Memory B cell (primary cell): ENCODE results near the gene ADGRV1.

Source experiments
- ATAC-seq: fragments of 150-1000 bp; cut with Tn5 transposase; 2 replicates; pipeline ENCODE4 v1.10.0; 2021; ENCODE audit warnings: low read depth, mild to moderate bottlenecking, moderate library complexity
- DNase-seq, 2 donors: peaks; one replicate each; pipeline ENCODE4 v3.0.0; 2022; ENCODE audit warnings: low spot score in 2 of 2
- H3K27ac Mint-ChIP-seq: one replicate; pipeline ENCODE4 v1.8.0; 2022; ENCODE audit warnings: mild to moderate bottlenecking, moderate library complexity, mixed read lengths
- H3K27me3 Mint-ChIP-seq: one replicate; pipeline ENCODE4 v1.8.0; 2022; ENCODE audit warnings: mixed read lengths
- H3K36me3 Mint-ChIP-seq: one replicate; pipeline ENCODE4 v1.8.0; 2022; ENCODE audit warnings: mild to moderate bottlenecking, mixed read lengths
- H3K4me1 Mint-ChIP-seq: one replicate; pipeline ENCODE4 v1.8.0; 2022; ENCODE audit warnings: mixed read lengths
- H3K4me3 Mint-ChIP-seq: one replicate; pipeline ENCODE4 v1.8.0; 2022; ENCODE audit warnings: mild to moderate bottlenecking, moderate library complexity, mixed read lengths
- H3K9me3 Mint-ChIP-seq: one replicate; pipeline ENCODE4 v1.8.0; 2022; ENCODE audit warnings: mixed read lengths

The ADGRV1 gene

DNA sequence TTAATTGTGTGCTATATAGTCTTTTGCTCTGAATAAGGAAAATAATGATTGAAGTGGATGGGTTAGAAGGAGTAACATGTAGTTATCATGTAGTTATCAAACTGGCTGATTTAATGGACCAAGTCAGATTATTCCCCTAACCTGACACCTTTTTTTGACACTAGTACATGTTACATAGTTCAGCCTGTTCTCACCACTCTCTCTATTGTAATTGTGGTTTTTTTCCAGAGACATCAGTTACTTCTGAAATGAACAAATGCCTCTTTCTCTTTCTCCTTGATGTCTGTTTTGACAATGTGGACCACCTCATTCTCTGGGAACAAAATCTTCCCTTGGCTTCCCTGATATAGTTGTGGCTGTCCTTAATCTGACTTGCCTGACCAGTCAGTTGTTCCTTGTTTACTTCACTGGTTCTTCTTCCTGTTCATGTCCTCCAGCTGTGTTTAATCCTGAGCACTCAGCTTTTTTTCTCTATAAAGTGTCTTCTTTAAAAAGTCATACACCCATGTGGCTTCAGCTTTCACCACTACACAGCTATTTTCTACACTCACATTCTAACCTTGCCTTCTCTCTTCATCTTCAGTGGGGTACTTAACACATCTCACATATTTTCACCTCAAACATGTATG, 581.1 kb downstream of the ADGRV1 start:
- Mint-ChIP-seq H3K4me3 (no peak overlapping the region), H3K27me3 (peaks cover 4% of the 10 kb centered on the region), H3K36me3 (no peaks in the 10 kb centered on the region), H3K4me1 (no peaks in the 10 kb centered on the region), H3K27ac (no peak overlapping the region), H3K9me3 (no peaks in the 10 kb centered on the region)
- ATAC-seq (no peak), DNase-seq (no peak)

DNA sequence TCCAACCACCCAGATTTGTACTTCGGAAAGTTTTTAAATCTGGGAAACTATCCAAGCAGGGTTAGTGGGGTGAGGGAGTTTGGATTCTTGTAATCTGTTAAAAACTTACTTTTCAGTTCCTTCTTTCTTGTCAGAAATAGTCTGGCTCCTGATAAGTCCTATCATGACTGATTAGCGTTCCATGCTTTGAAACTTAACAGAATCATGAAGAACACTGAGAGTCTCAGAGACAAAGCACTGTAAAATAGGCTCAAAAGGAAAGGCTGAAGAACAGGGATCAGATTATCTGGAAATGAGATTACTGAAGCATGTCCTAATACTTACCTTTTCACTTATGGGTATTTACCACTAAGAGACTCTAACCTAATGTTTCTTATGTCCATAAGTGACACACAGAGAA, 582.1 kb downstream of the ADGRV1 start:
- ATAC-seq (no peak), DNase-seq (no peak)
- peaks cover 3% of the 10 kb centered on the region for H3K27me3 Mint-ChIP-seq
- H3K27ac Mint-ChIP-seq = no peak overlapping the region
- H3K4me1 Mint-ChIP-seq = no peaks in the 10 kb centered on the region
- no peaks in the 10 kb centered on the region for H3K9me3 Mint-ChIP-seq
- no peak overlapping the region for H3K4me3 Mint-ChIP-seq
- no peaks in the 10 kb centered on the region for H3K36me3 Mint-ChIP-seq

DNA sequence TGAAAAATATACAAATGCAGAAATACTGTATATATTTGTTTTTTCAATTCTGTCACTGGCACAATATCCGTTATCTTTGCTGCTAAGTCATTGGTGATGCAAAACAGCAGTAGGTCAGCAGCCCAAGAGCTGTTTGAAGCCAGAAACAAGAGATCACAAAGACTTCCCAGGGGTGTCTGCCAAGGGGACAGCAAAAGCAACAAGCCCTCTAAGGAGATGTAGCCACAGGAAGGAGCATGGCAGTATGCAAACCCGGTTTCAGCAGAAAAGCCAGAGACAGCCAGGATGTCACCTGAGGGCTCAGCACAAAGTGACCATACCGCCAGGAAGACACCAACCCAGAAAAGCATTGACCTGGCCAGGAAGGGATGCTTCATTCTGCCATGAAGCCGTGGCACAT, 583.0 kb downstream of the ADGRV1 start:
- ATAC-seq (no peak), DNase-seq (no peak)
- no peaks in the 10 kb centered on the region for H3K36me3 Mint-ChIP-seq
- H3K27me3 Mint-ChIP-seq = peaks cover 2% of the 10 kb centered on the region
- H3K9me3 Mint-ChIP-seq = no peaks in the 10 kb centered on the region
- H3K4me3 Mint-ChIP-seq = no peak overlapping the region
- H3K4me1 Mint-ChIP-seq = no peaks in the 10 kb centered on the region
- H3K27ac Mint-ChIP-seq = no peak overlapping the region

DNA sequence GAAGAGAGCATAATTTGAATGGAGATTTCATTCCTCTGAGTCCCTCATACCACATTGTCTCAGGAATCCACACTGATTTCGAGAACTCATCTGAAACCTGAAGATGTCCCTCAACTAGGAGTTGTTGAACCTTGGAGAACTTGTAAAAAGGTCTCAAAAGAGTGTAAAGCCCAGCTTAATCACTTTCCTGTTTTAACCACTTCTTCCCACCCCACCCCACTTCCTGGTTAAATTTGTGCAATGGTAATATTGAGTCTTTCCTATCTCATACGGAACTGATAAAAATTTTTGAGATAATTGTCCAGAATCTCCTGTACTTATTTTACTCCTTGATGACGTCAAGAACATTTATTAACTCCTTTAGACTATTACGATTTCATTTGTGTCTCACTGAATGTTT, 583.8 kb downstream of the ADGRV1 start:
- H3K27ac Mint-ChIP-seq = no peak overlapping the region

DNA sequence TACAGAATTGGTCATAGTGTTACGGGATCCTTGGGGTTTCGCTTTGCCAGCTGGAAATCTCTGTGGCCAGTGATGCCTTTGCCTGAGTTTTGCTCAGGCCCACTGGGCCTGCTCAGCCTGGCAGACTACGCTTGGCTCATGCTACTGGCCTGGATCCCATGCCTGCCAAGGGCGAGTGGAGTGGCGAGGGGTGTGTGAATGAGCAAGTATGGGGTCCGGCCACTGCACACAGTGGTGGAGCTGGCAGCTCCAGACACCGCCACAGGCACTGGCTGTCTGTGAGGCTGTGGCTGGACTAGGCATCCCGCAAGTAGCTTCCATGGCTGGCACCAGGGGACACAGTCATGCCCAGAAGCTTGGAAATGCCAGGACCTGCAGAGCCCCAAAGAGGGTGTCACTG, 584.2 kb downstream of the ADGRV1 start:
- H3K36me3 Mint-ChIP-seq = no peaks in the 10 kb centered on the region
- no peak overlapping the region for H3K4me3 Mint-ChIP-seq
- H3K27me3 Mint-ChIP-seq = peaks cover 2% of the 10 kb centered on the region
- DNase-seq (no peak), ATAC-seq (no peak)
- H3K4me1 Mint-ChIP-seq = no peaks in the 10 kb centered on the region
- no peak overlapping the region for H3K27ac Mint-ChIP-seq
- H3K9me3 Mint-ChIP-seq = peaks cover 3% of the 10 kb centered on the region

More for the DNA sequence above, 583.8 kb downstream of the ADGRV1 start:
- H3K36me3 Mint-ChIP-seq = no peaks in the 10 kb centered on the region
- no peaks in the 10 kb centered on the region for H3K4me1 Mint-ChIP-seq
- no peaks in the 10 kb centered on the region for H3K9me3 Mint-ChIP-seq
- no peak overlapping the region for H3K4me3 Mint-ChIP-seq
- H3K27me3 Mint-ChIP-seq = peaks cover 2% of the 10 kb centered on the region
- ATAC-seq = no peak
- DNase-seq = no peak

DNA sequence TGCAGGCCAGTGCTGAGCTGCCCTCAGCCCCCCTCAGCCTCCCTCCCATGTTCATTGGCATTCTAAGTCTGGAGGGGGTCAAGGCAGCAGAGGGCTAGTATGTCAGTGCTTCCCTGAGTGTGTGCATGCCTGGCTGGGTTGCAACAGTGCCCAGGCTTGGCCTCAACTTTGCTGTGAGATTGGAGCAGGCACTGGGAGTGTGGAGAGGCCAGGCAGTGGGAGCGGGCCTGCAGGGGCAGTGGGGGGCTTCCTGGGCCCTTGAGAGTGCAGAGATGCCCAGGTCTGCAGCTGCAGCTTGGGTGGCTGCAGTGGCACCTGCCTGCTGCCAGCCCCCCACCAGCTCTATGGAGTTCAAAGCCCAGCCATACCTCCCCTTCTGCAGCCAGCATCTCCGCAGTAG, 585.2 kb downstream of the ADGRV1 start:
- Mint-ChIP-seq H3K9me3 (peaks cover 3% of the 10 kb centered on the region), H3K36me3 (no peaks in the 10 kb centered on the region), H3K4me3 (no peak overlapping the region), H3K27ac (no peak overlapping the region), H3K4me1 (no peaks in the 10 kb centered on the region), H3K27me3 (peaks cover 2% of the 10 kb centered on the region)
- ATAC-seq (no peak), DNase-seq (no peak)

DNA sequence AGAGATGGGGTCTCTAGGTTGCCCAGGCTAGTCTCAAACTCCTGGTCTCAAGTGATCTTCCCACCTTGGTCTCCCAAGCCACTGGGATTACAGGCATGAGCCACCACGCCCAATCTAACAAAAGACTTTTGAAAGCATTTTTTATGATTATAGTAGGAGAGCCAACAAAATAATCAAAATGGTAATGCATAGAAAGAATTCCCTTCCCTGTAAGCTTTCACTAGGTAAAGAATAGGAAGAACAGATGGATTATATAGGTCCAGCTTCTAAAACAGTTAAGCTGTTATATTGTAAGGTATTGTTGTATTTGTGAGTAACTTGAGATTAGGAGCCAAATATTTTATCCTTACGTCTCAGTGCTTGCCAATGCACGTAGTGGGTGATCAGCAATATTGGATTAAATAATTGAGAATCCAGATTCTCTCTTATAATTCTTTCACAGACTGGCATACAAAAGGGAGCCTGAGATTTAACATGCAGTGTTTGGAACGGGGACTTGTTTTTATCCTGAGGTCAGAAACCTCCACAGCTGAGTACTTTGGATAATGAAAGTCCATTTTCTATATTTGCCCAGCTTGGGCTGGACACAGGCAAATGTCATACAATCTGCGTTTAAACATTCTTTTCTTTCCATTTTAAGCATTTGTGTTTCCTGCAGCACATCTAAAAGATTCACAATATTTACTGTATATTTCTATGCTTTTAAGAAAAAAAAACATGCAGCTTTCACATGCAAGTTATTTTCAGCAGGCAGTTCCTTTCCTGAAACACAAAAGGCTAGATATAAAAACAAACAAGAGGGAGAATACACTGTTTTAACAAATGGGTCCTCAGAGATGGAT, 586.1 kb downstream of the ADGRV1 start:
- Mint-ChIP-seq H3K9me3 (peaks cover 3% of the 10 kb centered on the region), H3K36me3 (no peaks in the 10 kb centered on the region), H3K4me3 (no peak overlapping the region), H3K4me1 (no peaks in the 10 kb centered on the region), H3K27me3 (peaks cover 2% of the 10 kb centered on the region), H3K27ac (no peak overlapping the region)
- ATAC-seq (no peak), DNase-seq (no peak)

DNA sequence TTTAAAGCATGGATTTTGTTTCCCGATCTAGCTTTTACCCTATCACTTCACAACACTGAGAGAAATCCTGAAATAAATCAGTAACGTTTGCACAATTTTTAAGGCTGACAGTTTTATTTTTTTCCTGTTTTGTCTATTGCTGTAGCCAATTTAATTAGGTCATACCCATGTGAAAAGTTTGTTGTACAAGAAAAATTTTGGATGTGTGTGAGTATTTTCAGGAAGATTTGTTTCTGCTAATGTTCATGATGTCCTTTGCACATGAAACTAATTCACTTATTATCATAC, 586.7 kb downstream of the ADGRV1 start:
- no peak for ATAC-seq
- Mint-ChIP-seq H3K9me3 (peaks cover 4% of the 10 kb centered on the region), H3K36me3 (peaks cover 1% of the 10 kb centered on the region), H3K4me3 (no peak overlapping the region), H3K4me1 (no peaks in the 10 kb centered on the region), H3K27me3 (peaks cover 2% of the 10 kb centered on the region), H3K27ac (no peak overlapping the region)
- DNase-seq = no peak

DNA sequence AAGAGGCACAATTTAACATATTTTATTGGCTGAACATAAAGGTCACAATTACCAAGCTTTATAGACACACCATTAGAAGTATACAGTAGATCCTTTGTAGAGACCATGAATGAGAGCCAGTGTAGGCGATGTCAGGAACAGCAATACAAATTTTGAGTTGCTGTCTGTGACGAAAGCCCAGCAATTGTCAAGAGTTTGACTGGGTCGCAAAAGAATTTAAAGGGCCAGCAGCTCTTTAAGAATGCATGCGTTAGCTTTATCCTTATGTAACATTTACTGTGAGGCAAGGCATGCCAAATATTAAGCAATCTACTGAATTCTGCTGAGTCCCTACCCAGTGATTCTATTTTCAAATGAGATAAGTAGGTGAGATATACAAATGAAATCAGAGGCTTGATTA, 587.6 kb downstream of the ADGRV1 start:
- peaks cover 4% of the 10 kb centered on the region for H3K9me3 Mint-ChIP-seq
- no peaks in the 10 kb centered on the region for H3K4me1 Mint-ChIP-seq
- no peak overlapping the region for H3K27ac Mint-ChIP-seq
- no peak overlapping the region for H3K4me3 Mint-ChIP-seq
- H3K36me3 Mint-ChIP-seq = peaks cover 1% of the 10 kb centered on the region
- ATAC-seq = no peak
- DNase-seq = no peak
- H3K27me3 Mint-ChIP-seq = peaks cover 2% of the 10 kb centered on the region

DNA sequence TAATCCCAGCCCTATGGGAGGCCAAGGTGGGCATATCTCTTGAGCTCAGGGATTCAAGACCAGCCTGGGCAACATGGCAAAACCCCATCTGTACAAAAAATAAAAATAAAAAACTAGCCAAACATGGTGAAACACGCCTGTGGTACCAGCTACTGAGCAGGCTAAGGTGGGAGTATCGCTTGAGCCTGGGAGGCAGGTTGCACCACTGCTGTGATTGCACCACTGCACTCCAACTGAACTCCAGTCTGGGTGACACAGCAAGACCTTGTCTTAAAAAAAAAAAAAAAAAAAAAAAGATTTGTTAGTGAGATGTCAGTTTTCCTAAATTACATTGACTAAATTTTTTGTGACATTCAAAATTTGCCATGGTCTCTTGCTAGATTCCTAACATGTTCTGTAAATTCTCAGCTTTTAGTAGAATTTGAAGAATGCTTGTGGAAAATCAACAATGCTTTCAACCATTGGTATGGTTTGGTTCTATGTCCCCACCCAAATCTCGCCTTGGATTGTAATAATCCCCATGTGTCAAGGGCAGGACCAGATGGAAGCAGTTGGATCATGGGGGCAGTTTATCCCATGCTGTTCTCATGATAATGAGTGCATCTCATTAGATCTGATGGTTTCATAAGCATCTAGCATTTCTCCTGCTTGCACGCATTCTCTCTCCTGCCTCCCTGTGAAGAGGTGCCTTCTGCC, 588.5 kb downstream of the ADGRV1 start:
- Mint-ChIP-seq H3K27me3 (peaks cover 2% of the 10 kb centered on the region), H3K9me3 (peaks cover 4% of the 10 kb centered on the region), H3K36me3 (peaks cover 1% of the 10 kb centered on the region), H3K27ac (no peak overlapping the region), H3K4me3 (no peak overlapping the region), H3K4me1 (no peaks in the 10 kb centered on the region)
- no peak for ATAC-seq
- no peak for DNase-seq

DNA sequence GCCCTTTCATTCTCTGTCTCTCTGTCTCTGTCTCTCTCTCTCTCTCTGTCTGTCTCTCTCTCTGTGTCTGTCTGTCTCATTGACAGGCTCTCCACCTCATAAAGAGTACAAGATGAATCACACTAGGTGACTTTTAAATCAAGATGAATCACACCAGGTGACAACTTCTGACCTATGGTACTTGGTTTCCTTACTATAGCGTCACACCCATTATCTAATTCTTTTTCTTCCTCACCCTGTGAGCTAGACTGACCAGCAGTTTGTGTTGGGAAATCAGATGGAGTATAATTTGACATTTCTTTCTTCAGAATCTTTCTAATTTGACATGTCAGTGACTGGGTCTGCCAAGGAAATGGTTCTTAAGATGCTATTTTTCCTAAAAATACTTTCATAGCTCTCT, 591.6 kb downstream of the ADGRV1 start:
- peaks cover 4% of the 10 kb centered on the region for H3K9me3 Mint-ChIP-seq
- DNase-seq = no peak
- no peak overlapping the region for H3K4me3 Mint-ChIP-seq
- H3K4me1 Mint-ChIP-seq = no peaks in the 10 kb centered on the region
- peaks cover 2% of the 10 kb centered on the region for H3K27me3 Mint-ChIP-seq
- peaks cover 1% of the 10 kb centered on the region for H3K36me3 Mint-ChIP-seq
- ATAC-seq = no peak
- no peak overlapping the region for H3K27ac Mint-ChIP-seq

DNA sequence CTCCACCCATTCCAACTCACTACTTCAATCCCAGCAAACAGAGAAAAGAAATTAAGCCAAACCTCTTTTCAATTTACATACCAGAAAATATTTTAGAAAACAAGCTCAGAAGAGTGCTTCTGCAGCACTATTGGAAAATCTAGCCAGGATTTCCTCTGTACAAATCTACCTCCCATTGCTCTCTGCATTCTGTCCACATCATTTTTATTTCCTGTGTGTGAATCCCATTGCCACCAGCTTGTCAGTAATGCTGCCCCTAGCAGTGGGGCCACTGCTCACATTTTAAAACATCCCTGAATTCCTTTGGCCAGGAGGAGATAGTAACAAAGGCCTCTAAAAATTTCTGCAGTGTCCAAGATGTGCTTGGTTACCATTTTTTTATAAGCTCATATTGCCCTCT, 592.0 kb downstream of the ADGRV1 start:
- ATAC-seq (no peak), DNase-seq (no peak)
- peaks cover 1% of the 10 kb centered on the region for H3K36me3 Mint-ChIP-seq
- peaks cover 2% of the 10 kb centered on the region for H3K27me3 Mint-ChIP-seq
- H3K9me3 Mint-ChIP-seq = peaks cover 4% of the 10 kb centered on the region
- no peaks in the 10 kb centered on the region for H3K4me1 Mint-ChIP-seq
- no peak overlapping the region for H3K27ac Mint-ChIP-seq
- no peak overlapping the region for H3K4me3 Mint-ChIP-seq

DNA sequence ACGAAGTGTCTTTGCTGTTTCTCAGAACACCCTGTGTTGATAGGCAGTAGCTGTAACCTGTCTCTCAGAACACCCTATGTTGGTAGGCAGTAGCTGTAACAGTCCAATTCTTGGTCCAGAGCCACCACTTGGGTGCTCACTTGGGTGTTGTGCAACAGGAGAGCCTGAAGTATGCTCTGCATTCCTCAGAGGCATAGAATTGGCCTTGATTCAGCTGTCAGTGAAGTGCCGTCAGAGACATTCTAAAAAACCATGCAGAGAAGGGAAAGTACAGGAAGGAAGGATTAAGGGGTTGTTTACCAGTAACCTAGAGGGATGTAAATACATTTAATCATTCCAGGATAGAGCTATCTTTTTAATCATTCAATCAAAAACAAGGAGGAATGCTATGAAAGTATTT, 593.4 kb downstream of the ADGRV1 start:
- H3K27me3 Mint-ChIP-seq = peaks cover 2% of the 10 kb centered on the region
- no peaks in the 10 kb centered on the region for H3K4me1 Mint-ChIP-seq
- H3K9me3 Mint-ChIP-seq = peaks cover 4% of the 10 kb centered on the region
- ATAC-seq (no peak), DNase-seq (no peak)
- no peak overlapping the region for H3K27ac Mint-ChIP-seq
- H3K36me3 Mint-ChIP-seq = peaks cover 1% of the 10 kb centered on the region
- H3K4me3 Mint-ChIP-seq = no peak overlapping the region

DNA sequence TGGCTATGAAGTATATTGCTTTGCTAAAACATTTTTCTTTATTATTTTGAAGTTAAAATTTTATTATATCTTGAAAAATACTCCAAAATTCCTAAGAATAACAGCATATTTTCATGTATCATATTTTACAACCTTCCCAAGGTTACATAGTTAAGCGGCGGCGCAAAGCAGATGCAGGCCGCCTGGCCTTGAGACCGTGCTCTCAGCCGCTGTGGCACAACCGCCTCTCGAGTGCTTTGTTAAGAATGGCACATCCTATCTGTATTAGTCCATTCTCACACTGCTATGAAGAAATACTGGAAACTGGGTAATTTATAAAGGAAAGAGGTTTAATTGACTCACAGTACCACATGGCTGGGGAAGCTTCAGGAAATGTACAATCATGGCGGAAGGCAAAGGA, 595.7 kb downstream of the ADGRV1 start:
- Mint-ChIP-seq H3K4me3 (no peak overlapping the region), H3K27me3 (peaks cover 2% of the 10 kb centered on the region), H3K36me3 (peaks cover 1% of the 10 kb centered on the region), H3K4me1 (no peaks in the 10 kb centered on the region), H3K9me3 (peaks cover 2% of the 10 kb centered on the region), H3K27ac (no peak overlapping the region)
- ATAC-seq = no peak
- no peak for DNase-seq
